ENCODE results near the gene ARHGAP6. TPM values are rescaled to one million over a fixed set of nuclear protein-coding genes. Genes with fewer than 3 reads are reported as not detected.

The ARHGAP6 gene
- total RNA-seq, 1 experiment from 2014 or later, result 0.10 TPM

- RAD21 ChIA-PET (ENCODE audit: low non-redundant PET in 1 of 2, low total read pairs in 2 of 2, uncharacterized antibody in 2 of 2, unreplicated experiment in 2 of 2), result no interaction called here
- intact Hi-C loops (cut with micrococcal nuclease), result no loop called here
- TF ChIP-seq EGR1 (IDR thresholded peaks at IDR 0.05; ENCODE audit: low read depth) (no peak), REST (IDR thresholded peaks at IDR 0.05; ENCODE audit: low read depth) (no peak), TCF7L2 (IDR thresholded peaks at IDR 0.05; ENCODE audit: borderline replicate concordance, extremely low read depth, insufficient read depth, insufficient read length) (no peak), RAD21 (IDR thresholded peaks at IDR 0.05; ENCODE audit: low read depth) (no peak), SP1 (IDR thresholded peaks at IDR 0.05; ENCODE audit: low read depth) (no peak), YY1 (IDR thresholded peaks at IDR 0.05; ENCODE audit: extremely low read depth, insufficient replicate concordance, low read depth, low read length) (no peak), ATF3 (IDR thresholded peaks at IDR 0.05) (no peak), ZNF274 (IDR thresholded peaks at IDR 0.05; ENCODE audit: low read depth, low read length) (no peak), CEBPB (IDR thresholded peaks at IDR 0.05; ENCODE audit: low read depth) (no peak), CTCF (IDR thresholded peaks at IDR 0.05 in 2 of 3, conservative IDR thresholded peaks at IDR 0.05 in 1 of 3; ENCODE audit: borderline replicate concordance in 1 of 3, insufficient read depth in 1 of 3, low read depth in 2 of 3, low read length in 2 of 3) (no peak)
These were observed 77.6 kb downstream of the ARHGAP6 start for GRCh38 chrX:11588097-11588496.

More at GRCh38 chrX:11588097-11588496, 77.6 kb downstream of the ARHGAP6 start:
- no peak overlapping the region for H3K4me2 ChIP-seq (ENCODE audit: low read length)
- ChIA-PET CTCF (no interaction called here), POLR2A (no interaction called here)
- no peaks in the 10 kb centered on the region for H3K79me2 ChIP-seq (ENCODE audit: insufficient read depth, low read length)
- H3K9ac ChIP-seq (ENCODE audit: low read length), result no peak overlapping the region
- no peaks in the 10 kb centered on the region for H4K20me1 ChIP-seq (ENCODE audit: insufficient read depth)
- ATAC-seq (no peak), DNase-seq (ENCODE audit: low read depth, low spot score) (no peak)
- no TSS peak for BruUV-seq (replicated peaks)
- no peak overlapping the region for H2AFZ ChIP-seq (ENCODE audit: low read depth, low read length, poor library complexity, severe bottlenecking)
- no peaks in the 10 kb centered on the region for H3K27me3 ChIP-seq (ENCODE audit: insufficient read depth, low read length)
- H3K27ac ChIP-seq (ENCODE audit: low read depth, low read length), result no peak overlapping the region
- no peaks in the 10 kb centered on the region for H3K36me3 ChIP-seq (ENCODE audit: control insufficient read depth in 1 of 2, insufficient read depth in 2 of 2, low read length in 2 of 2)
- no peaks in the 10 kb centered on the region for H3K9me3 ChIP-seq (ENCODE audit: control insufficient read depth in 1 of 2, insufficient read depth in 1 of 2, low read depth in 1 of 2, low read length in 2 of 2)
- H3K4me3 ChIP-seq (replicated peaks in 1 of 2; ENCODE audit: low read depth in 1 of 2, low read length in 2 of 2), result no peak overlapping the region
- no peaks in the 10 kb centered on the region for H3K9me2 ChIP-seq (ENCODE audit: insufficient read depth)
- H3K4me1 ChIP-seq (ENCODE audit: control insufficient read depth in 1 of 2, insufficient read depth in 2 of 2, low read length in 2 of 2), result no peaks in the 10 kb centered on the region

All from HCT116 (cell line).